RKO (cell line): Measurements from ENCODE around the gene CELSR2.
"Not testable (repeated sequence)": the region's sequence is repeated elsewhere in the genome, so short reads cannot be mapped to it uniquely, and the experiment has no call there.

Experiments used
- DNase-seq: peaks from one replicate; pipeline ENCODE4 v3.0.0-alpha.2; 2016; ENCODE audit warnings: low spot score

The CELSR2 gene

GRCh38 chr1:109248797-109249629 is at the start of gene CELSR2:
Gene CELSR2, plus strand, starts transcription at chr1:109249539. Its CDS starts 541 bp downstream, at chr1:109250080.
- peak; percentile 73 for DNase-seq

- no peak for DNase-seq
Observed at GRCh38 chr1:109199710-109200109, 49.6 kb upstream of the CELSR2 start.

GRCh38 chr1:109201123-109201703 is 48.1 kb upstream of the CELSR2 start:
- peak; percentile 93 for DNase-seq

- no peak for DNase-seq
Observed at GRCh38 chr1:109204484-109204883, 44.9 kb upstream of the CELSR2 start.

- no peak for DNase-seq
Observed at GRCh38 chr1:109206339-109206738, 43.0 kb upstream of the CELSR2 start.

- DNase-seq, result no peak
Observed at GRCh38 chr1:109207467-109208103, 41.8 kb upstream of the CELSR2 start.

GRCh38 chr1:109208394-109208793 is 40.9 kb upstream of the CELSR2 start:
- no peak for DNase-seq

GRCh38 chr1:109208836-109209463 is 40.4 kb upstream of the CELSR2 start:
- no peak for DNase-seq

- DNase-seq, result no peak
Observed at GRCh38 chr1:109210058-109210457, 39.3 kb upstream of the CELSR2 start.

GRCh38 chr1:109213345-109213823 is 36.0 kb upstream of the CELSR2 start:
- no peak for DNase-seq

GRCh38 chr1:109213824-109214693 is 35.3 kb upstream of the CELSR2 start, which contains the start of gene SARS1:
Gene SARS1, plus strand, starts transcription at chr1:109213918. Its CDS starts 75 bp downstream, at chr1:109213993.
- DNase-seq, result peak; percentile 83

GRCh38 chr1:109214695-109215623 is 34.4 kb upstream of the CELSR2 start:
- DNase-seq, result peak; percentile 96

- DNase-seq, result no peak
Observed at GRCh38 chr1:109216662-109217061, 32.7 kb upstream of the CELSR2 start.

- no peak for DNase-seq
Observed at GRCh38 chr1:109218516-109218915, 30.8 kb upstream of the CELSR2 start.

- DNase-seq, result not testable (repeated sequence)
Observed at GRCh38 chr1:109221201-109221600, 28.1 kb upstream of the CELSR2 start.

GRCh38 chr1:109225308-109225707 is 24.0 kb upstream of the CELSR2 start:
- no peak for DNase-seq

GRCh38 chr1:109225711-109226445 is 23.5 kb upstream of the CELSR2 start:
- DNase-seq, result no peak

- DNase-seq, result no peak
Observed at GRCh38 chr1:109228167-109228566, 21.2 kb upstream of the CELSR2 start.

GRCh38 chr1:109229531-109230127 is 19.7 kb upstream of the CELSR2 start:
- no peak for DNase-seq
